ENCODE results near the gene SKAP2. TPM values are rescaled to one million over a fixed set of nuclear protein-coding genes. Genes with fewer than 3 reads are reported as not detected.

Gene SKAP2
- total RNA-seq, 4 donors from 2014 or later: 8.2 to 26.1 (median 11.8) TPM

- TF ChIP-seq, protein P1, sequence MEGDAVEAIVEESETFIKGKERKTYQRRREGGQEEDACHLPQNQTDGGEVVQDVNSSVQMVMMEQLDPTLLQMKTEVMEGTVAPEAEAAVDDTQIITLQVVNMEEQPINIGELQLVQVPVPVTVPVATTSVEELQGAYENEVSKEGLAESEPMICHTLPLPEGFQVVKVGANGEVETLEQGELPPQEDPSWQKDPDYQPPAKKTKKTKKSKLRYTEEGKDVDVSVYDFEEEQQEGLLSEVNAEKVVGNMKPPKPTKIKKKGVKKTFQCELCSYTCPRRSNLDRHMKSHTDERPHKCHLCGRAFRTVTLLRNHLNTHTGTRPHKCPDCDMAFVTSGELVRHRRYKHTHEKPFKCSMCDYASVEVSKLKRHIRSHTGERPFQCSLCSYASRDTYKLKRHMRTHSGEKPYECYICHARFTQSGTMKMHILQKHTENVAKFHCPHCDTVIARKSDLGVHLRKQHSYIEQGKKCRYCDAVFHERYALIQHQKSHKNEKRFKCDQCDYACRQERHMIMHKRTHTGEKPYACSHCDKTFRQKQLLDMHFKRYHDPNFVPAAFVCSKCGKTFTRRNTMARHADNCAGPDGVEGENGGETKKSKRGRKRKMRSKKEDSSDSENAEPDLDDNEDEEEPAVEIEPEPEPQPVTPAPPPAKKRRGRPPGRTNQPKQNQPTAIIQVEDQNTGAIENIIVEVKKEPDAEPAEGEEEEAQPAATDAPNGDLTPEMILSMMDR (IDR thresholded peaks at IDR 0.05): no peak
- TF ChIP-seq POLR2A (IDR thresholded peaks at IDR 0.05): no peak
- Histone ChIP-seq H3K36me3 (no peaks in the 10 kb centered on the region), H3K9me3 (no peaks in the 10 kb centered on the region), H3K27ac (no peak overlapping the region), H3K27me3 (no peaks in the 10 kb centered on the region), H3K4me3 (replicated peaks in 1 of 3) (no peak overlapping the region), H3K4me1 (no peaks in the 10 kb centered on the region)
- WGBS, 2 donors: 75 to 80% methylated on average over 2 of the region's 2 CpGs
- intact Hi-C loops (cut with DNase I): no loop called here
- no peak for DNase-seq
Observed at GRCh38 chr7:26880852-26881251, 16.5 kb upstream of the SKAP2 start.

DNA sequence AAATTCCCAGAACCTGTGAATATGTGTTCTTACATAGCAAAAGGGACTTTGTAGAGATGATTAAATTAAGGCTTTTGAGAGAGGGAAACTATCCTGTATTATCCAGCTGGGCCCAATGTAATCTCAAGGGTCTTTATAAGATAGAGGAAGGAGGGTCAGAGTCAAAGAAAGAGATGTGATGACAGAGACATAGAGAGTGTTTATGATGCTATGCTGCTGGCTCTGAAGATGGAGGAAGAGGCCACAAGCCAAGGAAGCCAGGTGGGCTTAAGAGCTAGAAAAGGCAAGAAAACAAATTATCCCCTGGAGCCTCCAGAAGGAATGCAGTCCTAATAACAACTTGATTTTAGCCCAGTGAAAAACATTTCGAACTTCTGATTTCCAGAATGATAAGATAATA is 15.3 kb upstream of the SKAP2 start:
- 83 to 88% methylated on average over 1 of the region's 1 CpG for WGBS, 2 donors
- intact Hi-C loops (cut with DNase I): no loop called here
- H3K9me3 ChIP-seq: no peaks in the 10 kb centered on the region
- H3K27me3 ChIP-seq: no peaks in the 10 kb centered on the region
- no peak for TF ChIP-seq POLR2A (IDR thresholded peaks at IDR 0.05)
- TF ChIP-seq, protein P1 (IDR thresholded peaks at IDR 0.05): no peak
- DNase-seq: no peak
- H3K4me3 ChIP-seq (replicated peaks in 1 of 3): no peak overlapping the region
- H3K4me1 ChIP-seq: no peaks in the 10 kb centered on the region
- no peak overlapping the region for H3K27ac ChIP-seq
- no peaks in the 10 kb centered on the region for H3K36me3 ChIP-seq

DNA sequence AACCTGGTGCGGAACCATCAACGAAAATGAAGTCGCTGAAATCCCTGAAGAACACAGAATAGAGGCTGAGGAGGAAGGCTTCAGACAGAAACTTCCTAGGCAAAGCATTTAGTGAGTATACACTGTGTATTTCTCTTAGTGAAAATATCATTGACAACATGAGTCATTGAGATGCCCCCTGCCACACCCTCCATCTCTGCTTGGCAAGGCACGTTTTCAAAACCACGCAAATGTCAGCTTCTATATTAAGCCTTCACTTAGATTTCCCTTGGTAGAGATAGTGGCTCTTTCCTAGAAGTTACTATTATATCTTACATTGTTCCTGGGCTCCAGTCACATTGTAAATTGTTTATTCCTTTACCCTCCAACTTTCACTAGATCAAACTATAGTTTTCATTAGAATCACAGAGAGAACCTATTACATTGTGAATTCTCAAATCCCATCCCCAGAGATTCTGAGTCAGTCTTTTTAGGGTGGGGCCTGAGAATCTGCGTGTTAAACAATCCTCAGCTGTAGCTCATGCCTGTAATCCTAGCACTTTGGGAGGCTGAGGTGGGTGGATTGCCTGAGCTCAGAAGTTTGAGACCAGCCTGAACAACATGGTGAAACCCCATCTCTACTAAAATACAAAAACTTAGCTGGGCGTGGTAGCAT is 4.6 kb upstream of the SKAP2 start:
- Histone ChIP-seq H3K27ac (no peak overlapping the region), H3K4me3 (replicated peaks in 1 of 3) (no peak overlapping the region), H3K9me3 (no peaks in the 10 kb centered on the region), H3K27me3 (no peaks in the 10 kb centered on the region), H3K36me3 (no peaks in the 10 kb centered on the region), H3K4me1 (peaks cover 4 to 5% of the 10 kb centered on the region in 2 donors)
- intact Hi-C loops (cut with DNase I): loop anchor here (5.0 kb wide), 1 partner anchor 283 kb away; the partner anchor contains the start of gene HOXA3
- DNase-seq: no peak
- WGBS, 2 donors: 85 to 86% methylated on average over 7 of the region's 7 CpGs
- TF ChIP-seq POLR2A (IDR thresholded peaks at IDR 0.05): no peak
- TF ChIP-seq, protein P1 (IDR thresholded peaks at IDR 0.05): no peak

GRCh38 chr7:26865094-26865388 is 651 bp upstream of the SKAP2 start:
- Histone ChIP-seq H3K4me3 (replicated peaks in 1 of 3) (peak overlapping the region; percentile 7 to 57 (median 31)), H3K27me3 (no peaks in the 10 kb centered on the region), H3K9me3 (no peaks in the 10 kb centered on the region), H3K27ac (peak overlapping the region; percentile 27 to 82 (median 77)), H3K36me3 (no peaks in the 10 kb centered on the region), H3K4me1 (peaks cover 4 to 5% of the 10 kb centered on the region in 2 donors)
- WGBS, 2 donors: 10 to 11% methylated on average over 11 of the region's 11 CpGs
- intact Hi-C loops (cut with DNase I): loop anchor here (5.0 kb wide), 1 partner anchor 287 kb away; the partner anchor contains the start of gene HOXA3
- no peak for DNase-seq
- TF ChIP-seq POLR2A (IDR thresholded peaks at IDR 0.05): no peak
- TF ChIP-seq, protein P1 (IDR thresholded peaks at IDR 0.05): no peak

DNA sequence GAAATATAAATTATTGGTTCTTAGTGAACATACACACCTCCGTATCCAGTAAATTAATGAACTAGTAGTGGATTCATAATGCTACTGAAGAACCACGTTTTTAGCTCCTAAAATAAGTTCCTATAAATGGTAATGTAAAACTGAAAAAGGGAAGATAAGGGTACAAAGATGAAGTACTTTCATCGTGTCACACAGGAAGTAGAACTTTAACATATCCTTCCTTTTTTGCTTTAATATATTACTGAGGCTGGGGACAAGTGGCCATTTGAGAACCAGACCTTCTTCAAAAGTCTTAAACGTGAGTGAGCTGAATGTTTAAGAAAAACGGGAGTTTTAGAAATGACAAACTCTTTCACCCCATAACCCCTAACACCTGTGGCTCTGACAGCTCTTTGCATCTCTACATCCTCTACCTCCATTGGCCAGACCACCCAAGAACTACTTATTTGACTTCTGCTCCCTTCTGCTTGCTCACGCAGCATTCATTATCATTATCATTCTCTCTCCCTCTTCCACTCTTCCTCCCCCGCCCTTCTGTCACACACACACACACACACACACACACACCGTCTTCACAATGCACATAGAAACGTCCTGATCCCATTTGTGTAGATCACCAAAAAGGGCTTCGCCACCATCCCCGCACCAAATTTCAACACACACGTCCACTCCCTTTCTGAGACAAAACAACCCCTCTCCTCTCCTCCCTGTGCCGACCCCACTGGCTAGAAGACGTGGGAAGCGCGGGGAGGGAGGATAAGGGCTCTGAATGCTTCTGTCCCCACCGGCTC is 677 bp downstream of the SKAP2 start:
- TF ChIP-seq POLR2A (IDR thresholded peaks at IDR 0.05): no peak
- TF ChIP-seq, protein P1 (IDR thresholded peaks at IDR 0.05): no peak
- 8 to 9% methylated on average over 17 of the region's 17 CpGs for WGBS, 2 donors
- intact Hi-C loops (cut with DNase I): no loop called here
- H3K27ac ChIP-seq: peak overlapping the region; percentile 56 to 77 (median 64)
- no peaks in the 10 kb centered on the region for H3K27me3 ChIP-seq
- H3K4me1 ChIP-seq: peaks cover 4 to 5% of the 10 kb centered on the region in 2 donors
- no peak for DNase-seq
- H3K36me3 ChIP-seq: no peaks in the 10 kb centered on the region
- H3K4me3 ChIP-seq (replicated peaks in 1 of 3): peak overlapping the region; percentile 7 to 63 (median 57)
- no peaks in the 10 kb centered on the region for H3K9me3 ChIP-seq

Measured in thyroid gland (tissue), 4 donors.